K562 (cell line): Measurements from ENCODE around the gene NHLH1.

Source experiments
- CREB1 ChIP-seq, 2 experiments: sonication (generic) in 1 of 2; formaldehyde crosslinking in 1 of 2; IDR thresholded peaks; 2 replicates each; pipeline versions ENCODE4 v1.6.1 to v1.8.0; 2012 to 2022; ENCODE audit warnings: inconsistent platforms in 1 of 2, mild to moderate bottlenecking in 1 of 2, missing genetic modification reagents in 1 of 2, moderate library complexity in 1 of 2
- FOXK2 ChIP-seq, 2 experiments: fragments of 450-650 bp; IDR thresholded peaks in 1 of 2; conservative IDR thresholded peaks in 1 of 2; 2 replicates each; pipeline ENCODE4 v1.6.1; 2016; ENCODE audit warnings: low read depth in 2 of 2, mild to moderate bottlenecking in 1 of 2
- TAF1 ChIP-seq: IDR thresholded peaks from 2 replicates; pipeline ENCODE4 v1.6.1; 2011; ENCODE audit warnings: mild to moderate bottlenecking, low read length, moderate library complexity; ENCODE audit not compliant: insufficient read depth, control insufficient read depth, severe bottlenecking; ENCODE audit errors: extremely low read depth
- TCF7L2 ChIP-seq: fragments of 150-350 bp; IDR thresholded peaks from 2 replicates; pipeline ENCODE4 v1.6.1; 2016; ENCODE audit warnings: low read depth, mild to moderate bottlenecking, low read length, moderate library complexity
- ZHX1 ChIP-seq: fragments of 150-350 bp; conservative IDR thresholded peaks from 2 replicates; pipeline ENCODE4 v1.6.1; 2014; ENCODE audit warnings: low read length

DNA sequence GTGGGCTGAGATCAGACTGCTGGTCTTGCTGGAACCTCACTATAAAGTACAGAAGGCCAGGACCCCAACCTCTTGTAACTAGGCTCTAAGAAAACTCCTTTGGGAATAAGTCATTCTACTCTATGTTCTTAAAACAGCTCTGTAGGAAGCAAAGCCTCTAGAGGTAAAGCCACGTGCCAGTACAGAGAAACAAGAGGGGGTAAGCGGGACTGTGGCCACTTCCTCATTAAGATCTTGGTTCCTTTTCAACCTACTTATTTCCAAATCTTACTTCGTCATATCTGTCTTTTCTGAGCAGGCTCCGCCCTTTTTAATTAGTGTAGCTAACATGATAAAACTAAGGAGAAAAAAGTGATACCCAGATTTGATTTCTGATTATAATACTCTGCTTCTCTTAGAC, 19.9 kb upstream of the NHLH1 start:
- TF ChIP-seq CREB1 (IDR thresholded peaks at IDR 0.05), result no peak
- no peak for TF ChIP-seq CREB1 (CRISPR knock-in tag; IDR thresholded peaks at IDR 0.05)
- no peak for TF ChIP-seq FOXK2 (conservative IDR thresholded peaks at IDR 0.05 in 1 of 2, IDR thresholded peaks at IDR 0.05 in 1 of 2; ENCODE audit: low read depth in 2 of 2)
- TF ChIP-seq ZHX1, result no peak
- TF ChIP-seq TCF7L2, result no peak
- TF ChIP-seq TAF1, result no peak
